HG03558 (cell line): ENCODE data around the gene SLC28A1.
A peak's percentile ranks its signal among the peaks of the same experiment; 100 is the strongest.
"Not testable (repeated sequence)": the region's sequence is repeated elsewhere in the genome, so short reads cannot be mapped to it uniquely, and the experiment has no call there.

Experiments
- ATAC-seq: cut with Tn5 transposase; IDR thresholded peaks from one replicate; pipeline ENCODE4 v1.9.1; 2021; ENCODE audit warnings: moderate number of reproducible peaks; ENCODE audit not compliant: unreplicated experiment; ENCODE audit errors: extremely low read depth

The SLC28A1 gene

DNA sequence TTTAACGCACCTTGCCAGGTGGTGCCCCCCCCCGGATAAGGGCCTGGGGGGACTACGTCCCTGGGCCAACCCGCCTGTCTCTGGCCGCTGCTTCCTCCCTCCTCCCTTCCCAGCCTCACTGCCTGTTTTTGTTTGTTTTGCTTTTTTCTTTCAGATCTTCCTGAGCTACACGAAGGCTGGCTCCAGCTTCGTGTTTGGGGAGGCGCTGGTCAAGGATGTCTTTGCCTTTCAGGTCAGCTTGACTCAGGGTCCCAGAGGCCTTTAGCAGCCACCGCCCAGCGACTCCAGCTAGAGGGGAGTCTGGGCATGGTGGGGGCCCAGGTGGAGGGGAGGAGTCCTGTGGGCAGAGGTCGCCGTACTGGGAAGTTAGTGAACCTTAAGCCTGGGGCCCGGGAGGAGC lies 24.1 kb downstream of the SLC28A1 start:
- ATAC-seq: no peak

DNA sequence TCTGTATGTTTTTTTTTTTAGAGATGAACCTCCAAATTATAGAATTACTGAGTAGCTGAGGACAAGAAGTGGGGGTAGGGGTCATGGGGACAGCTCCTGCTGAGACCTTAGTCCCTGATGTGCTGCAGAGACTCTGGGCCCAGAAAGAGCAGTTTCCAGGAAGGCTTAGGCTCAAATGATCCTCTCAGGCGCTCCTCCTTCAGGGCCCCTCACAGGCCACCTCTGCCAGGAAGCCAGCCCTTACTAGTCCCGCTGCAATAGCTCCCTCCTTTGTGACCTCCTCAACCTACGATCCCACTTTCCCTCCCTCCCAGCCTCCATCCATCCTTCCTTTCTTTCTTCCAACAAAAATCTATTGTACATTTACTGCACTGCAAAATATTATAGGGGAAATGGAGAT lies 24.6 kb downstream of the SLC28A1 start:
- ATAC-seq: no peak

DNA sequence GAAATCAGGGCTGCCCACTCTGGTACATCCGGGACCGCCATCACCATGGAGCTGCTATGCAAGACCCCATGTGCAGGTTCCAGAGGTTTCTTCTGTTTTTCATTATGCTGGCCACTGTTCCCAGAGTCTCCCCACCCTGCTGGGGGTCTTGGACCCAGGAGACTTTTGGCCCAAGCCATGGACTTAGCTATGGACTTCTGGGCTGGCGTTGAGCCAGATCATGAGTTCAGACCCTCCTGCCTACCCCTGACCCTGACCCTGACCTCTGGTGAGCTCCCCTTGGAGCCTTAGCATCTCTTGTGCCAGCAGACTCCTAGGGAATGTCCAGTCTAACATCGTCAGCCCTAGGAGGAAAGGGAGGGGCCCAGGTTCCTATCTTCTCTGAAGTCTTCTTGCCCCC lies 25.3 kb downstream of the SLC28A1 start:
- ATAC-seq: no peak

- no peak for ATAC-seq
Measured at GRCh38 chr15:84910928-84911623, 26.6 kb downstream of the SLC28A1 start.

DNA sequence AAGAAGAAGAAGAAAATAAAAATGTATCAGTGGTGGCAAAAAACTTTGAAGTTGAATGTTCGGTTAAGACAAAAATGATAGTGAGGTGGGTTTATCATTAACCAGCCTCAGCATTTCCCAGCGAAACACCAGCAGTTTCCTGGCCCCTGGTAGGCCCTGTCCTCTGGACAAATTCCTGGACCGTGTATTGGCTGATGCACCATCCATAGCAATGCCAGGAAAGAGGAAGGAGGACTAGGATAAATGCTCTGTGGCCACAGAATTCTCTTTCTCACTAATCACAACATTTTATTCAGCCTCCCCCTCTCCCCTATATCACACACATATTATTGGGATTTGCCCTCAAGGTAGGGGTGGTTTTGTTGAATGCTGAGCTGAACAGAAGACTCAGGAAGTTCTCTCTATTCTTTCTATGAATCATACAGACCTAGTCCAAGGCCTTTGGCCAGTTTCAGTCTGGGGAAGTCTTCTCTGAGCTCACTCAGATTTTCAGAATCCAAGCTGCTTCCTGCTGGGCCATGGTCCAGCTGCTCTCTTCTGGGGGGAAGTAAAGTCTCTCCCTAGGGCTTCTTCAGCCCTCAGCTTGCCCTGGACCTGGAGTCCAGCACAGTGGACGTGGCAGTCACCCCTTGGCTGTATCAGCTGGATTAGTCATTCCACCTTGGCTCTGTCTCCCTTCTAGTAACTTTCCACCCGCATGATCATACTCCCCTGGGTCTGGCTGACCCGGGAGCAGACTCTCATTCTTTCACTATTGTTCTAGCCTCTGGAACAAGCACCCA lies 27.6 kb downstream of the SLC28A1 start:
- ATAC-seq: no peak

DNA sequence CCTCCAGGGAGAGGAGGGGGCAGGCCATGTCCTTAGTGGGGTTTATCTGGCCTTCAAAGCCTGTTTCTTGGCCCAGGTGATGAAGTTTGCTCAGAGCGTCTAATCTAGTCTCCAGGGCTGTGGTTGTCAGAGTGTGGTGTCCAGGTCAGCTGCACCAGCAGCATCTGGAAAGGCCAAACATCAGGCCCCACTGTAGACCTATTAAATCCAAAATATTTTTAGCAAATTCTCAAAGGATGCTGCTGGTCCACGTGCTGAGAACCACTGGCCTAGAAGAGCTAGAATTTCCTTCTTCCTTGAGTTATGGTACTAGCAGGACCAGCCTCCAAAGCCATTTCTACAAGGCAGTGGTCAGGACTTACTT lies 28.9 kb downstream of the SLC28A1 start:
- ATAC-seq: no peak

GRCh38 chr15:84914351-84914750 lies 29.9 kb downstream of the SLC28A1 start:
- no peak for ATAC-seq

DNA sequence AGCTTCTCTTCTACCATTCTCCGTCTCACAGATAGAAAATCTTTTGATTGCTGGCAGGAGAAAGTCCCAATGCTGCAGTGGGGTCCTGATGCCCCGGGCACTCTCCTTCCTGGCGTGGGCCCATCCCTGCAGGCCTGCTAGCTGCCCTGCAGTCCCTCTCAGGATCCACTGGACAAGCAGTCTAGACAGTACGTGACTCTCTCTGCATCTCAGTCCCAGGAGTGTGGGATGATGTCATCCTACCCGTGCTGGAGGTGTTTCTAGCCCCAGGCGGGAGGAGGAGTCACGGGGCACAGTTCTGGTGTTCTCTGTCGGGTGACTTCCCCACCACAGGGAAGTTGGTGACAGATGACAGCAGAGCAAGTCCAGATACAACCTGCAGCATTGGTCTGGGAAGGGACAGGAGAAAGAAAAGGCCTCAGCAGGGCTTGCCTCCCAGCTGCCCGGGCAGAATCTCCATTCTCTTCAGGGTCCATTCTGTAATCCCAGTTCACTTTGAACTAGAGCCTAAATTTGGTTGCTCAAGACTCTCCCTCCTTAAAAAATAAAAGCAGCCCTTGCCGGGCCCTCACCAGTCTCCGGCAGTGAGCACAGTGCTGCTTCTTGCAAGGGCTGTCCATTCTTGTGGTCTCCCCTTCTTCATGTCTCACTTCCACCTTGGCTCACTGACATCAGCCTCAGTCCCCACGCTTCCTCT lies 30.6 kb downstream of the SLC28A1 start:
- ATAC-seq: peak; percentile 95

DNA sequence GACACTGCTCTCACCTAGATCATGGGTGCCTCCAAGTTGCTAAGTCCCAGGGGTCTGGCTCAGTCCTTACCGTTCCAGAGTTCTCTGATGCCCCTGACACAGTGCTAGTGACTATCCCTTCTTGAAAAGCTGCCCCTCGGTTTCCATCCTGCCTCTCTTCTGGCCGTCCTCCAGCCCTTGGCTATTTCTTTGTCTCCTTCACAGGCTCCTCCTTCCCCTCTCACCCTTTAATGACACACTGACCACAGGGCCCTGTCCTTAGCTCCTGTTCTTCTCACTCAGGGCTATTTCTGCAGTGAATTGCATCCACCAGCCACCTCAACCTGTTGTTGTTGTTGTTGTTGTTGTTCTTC lies 31.1 kb downstream of the SLC28A1 start:
- ATAC-seq: no peak

- no peak for ATAC-seq
Measured at GRCh38 chr15:84917452-84917851, 33.0 kb downstream of the SLC28A1 start.

DNA sequence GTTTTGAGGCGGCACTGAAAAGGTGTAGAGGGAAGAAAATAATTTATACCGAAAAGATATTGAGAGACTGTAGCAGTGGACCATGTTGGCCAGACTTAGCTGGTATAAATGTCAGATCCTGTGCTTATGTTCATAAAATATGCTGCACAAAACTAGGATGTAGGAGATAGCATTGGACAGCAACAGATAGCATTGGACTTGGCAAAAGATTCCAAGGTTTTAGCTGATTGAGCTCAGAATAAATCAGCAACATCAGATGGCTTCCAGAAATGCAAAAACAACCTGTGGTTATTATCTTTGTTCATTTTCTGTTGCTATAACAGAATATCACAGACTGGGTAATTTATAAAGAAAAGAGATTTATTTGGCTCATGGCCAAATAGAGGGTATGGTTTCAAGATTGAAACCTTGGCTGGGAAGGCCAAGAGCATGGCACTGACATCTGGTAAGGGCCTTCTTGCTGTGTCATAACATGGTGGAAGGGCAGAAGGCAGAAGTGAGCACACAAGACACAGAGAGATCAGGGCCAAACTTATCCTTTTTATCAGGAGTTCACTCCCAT lies 34.7 kb downstream of the SLC28A1 start:
- no peak for ATAC-seq

DNA sequence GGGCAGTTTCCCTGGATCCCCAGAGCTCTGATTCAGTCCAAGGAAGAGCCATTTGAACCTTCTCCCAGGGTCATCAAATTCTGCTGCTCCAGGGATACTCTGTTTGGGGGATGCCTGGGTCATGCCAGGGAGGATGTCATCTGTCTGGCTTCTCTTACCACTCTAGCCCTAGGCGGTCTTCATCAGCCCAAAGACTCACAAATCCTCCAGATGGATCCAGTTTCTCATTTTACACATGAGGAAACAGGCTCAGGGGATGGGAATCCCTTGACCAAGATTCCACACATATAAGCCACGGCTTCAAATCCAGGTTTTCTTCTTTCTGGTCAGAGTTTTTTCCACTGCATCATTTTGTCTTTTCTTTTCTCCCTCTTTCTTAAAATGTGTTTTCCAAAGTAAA lies 36.7 kb downstream of the SLC28A1 start:
- ATAC-seq: no peak

DNA sequence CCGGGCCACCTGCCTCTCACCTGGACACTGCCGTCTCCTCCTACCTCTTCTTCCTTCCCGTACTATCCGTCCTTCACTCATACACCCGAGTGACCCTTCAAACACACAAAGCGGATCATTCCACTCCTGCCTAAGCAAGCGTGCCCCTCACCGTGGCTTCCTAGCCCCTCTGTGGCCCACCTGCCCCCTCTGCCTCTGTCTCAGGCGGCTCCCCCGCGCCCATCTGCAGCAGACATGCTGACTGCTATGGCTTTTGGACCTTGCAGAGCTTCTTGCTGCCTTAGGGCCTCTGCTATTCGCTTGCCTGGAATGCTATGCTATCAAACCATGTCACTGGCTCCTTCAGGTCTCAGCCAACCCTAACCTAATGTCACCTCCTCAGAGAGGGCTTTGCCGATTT lies 38.1 kb downstream of the SLC28A1 start:
- ATAC-seq: no peak

DNA sequence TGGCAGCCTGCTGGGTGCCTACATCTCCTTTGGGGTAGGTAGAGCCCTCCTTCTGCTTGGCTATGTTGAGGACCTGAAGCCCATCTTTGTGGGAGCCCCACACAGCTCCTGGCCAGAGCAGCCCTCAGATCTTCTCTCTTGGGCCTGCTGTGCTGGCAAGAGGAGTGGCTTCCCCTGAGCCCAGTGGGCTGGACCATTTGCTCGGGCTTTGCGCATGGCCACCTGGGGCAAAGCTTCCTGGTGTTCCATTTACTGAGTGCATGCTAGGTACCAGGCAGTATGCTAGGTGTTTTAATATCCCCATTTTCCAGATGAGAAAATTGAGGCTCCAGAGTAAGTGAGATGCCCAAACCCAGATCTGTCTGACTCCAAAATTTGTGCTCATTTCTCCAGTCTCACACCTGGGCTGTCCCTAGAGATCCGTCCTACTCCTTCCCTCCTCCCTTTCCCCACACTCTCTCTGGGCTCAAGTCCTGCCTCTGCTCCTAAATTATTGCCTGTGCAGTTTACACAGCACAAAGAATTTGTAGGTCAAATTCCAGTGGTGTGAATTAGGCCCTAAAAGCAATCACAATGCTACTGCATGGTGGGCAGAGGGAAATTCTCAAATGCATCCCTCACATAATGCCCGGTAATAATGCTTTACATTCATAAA lies 39.7 kb downstream of the SLC28A1 start:
- ATAC-seq: no peak

DNA sequence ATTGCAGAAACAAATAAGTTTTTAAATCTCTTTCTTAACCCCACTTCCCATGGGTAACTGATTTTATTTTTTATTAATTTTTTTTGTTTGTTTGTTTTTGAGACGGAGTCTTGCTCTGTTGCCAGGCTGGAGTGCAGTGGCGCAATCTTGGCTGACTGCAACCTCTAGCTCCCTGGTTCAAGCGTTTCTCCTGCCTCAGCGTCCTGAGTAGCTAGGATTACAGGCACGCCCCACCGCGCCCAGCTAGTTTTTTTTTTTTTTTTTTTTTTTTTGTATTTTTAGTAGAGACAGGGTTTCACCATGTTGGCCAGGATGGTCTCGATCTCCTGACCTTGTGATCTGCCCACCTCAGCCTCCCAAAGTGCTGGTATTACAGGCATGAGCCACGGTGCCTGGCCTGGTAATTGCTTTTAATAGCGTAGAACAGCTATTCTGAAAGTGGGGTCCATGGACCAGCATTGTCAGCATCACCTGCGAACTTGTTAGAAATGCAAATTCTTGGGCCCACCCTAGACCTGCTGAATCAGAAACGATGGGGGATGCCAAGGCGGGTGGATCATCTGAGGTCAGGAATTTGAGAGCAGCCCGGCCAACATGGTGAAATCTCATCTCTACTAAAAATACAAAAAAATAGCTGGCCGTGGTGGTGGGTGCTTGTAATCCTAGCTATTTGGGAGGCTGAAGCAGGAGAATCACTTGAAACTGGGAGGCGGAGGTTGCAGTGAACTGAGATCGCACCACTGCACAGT lies 40.5 kb downstream of the SLC28A1 start:
- not testable (repeated sequence) for ATAC-seq

GRCh38 chr15:84925906-84926305 lies 41.4 kb downstream of the SLC28A1 start:
- ATAC-seq: no peak

GRCh38 chr15:84926491-84927230 lies 42.2 kb downstream of the SLC28A1 start:
- no peak for ATAC-seq

DNA sequence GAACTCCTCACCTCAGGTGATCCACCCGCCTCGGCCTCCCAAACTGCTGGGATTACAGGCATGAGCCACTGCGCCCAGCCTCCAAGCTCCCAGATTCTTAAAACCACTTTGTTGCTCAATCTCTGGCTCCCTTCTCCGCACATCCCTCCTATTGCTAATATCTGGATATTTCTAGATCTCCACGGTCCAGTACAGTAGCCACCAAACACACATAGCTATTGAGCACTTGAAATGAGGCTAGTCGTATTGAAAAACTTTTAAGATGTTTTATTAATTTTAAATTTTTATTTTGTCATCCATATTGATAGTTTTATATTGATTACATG lies 44.3 kb downstream of the SLC28A1 start:
- no peak for ATAC-seq

GRCh38 chr15:84929795-84930603 lies 45.5 kb downstream of the SLC28A1 start:
- no peak for ATAC-seq
